Non-pigmented ciliary epithelial cell (primary cell): ENCODE data around the gene SURF2.

Experiments
- DNase-seq: peaks from one replicate; pipeline ENCODE4 v3.0.0-alpha.2; 2010; ENCODE audit warnings: low read depth

Gene SURF2

GRCh38 chr9:133335924-133336811 lies 20.2 kb upstream of the SURF2 start, which contains the start of gene SURF6:
Gene SURF6, minus strand, starts transcription at chr9:133336188. Its CDS starts 56 bp downstream, at chr9:133336132.
- peak; percentile 46 for DNase-seq

GRCh38 chr9:133339641-133340040 lies 16.7 kb upstream of the SURF2 start:
- no peak for DNase-seq

DNA sequence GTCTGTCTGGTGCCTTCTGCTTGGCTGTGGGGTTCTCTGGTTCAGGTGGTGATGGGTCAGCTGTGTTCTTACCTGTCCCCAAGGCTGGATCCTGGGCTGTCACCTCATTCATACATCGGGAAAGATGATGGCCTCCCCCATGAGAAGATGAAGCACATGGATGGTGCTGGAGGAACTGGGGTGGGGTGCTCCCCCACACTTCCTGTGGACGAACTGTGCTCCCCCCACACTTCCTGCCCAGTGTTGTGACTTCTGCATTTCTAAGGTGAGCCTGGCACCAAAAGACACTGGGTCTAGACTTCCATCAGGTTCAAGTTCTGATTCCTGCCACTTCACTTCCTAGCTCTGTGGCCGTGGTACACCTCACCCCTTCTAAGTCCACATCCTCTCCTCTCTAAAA lies 16.1 kb upstream of the SURF2 start:
- no peak for DNase-seq

GRCh38 chr9:133340916-133341315 lies 15.4 kb upstream of the SURF2 start:
- DNase-seq, result no peak

DNA sequence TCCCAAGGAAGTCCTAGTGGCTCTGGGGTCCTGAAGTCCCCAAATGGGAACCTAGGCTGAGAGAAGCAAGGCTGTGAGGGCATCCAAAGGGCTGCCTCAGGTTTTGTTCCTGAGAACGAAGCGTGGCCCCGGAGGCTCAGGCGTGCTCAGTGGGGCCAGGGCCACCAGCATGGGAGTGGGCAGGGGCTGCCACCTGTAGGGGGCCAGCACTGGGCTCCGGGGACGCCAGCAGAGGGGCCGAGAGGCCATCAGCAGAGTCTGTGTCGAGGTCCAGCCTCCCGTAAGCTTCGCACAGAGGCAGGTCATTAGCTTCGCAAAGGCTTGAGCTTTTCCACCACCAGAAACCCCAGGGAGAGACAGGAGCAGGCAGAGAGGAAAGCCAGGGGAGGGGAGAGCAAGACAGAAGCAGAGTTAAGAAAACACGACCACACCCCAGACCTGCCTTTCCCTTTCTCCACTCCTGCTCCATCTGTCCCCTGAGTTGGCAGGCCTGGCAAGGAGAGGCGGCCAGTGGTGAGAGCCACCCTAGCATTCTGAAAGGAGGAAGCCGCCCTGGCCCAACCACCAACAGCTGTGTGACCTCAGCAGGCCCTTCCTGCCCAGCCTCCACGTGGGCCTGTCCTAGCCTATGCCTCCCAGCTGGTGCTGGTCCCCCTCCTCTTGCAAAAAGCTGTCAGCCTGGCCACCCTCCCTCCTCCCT lies 14.8 kb upstream of the SURF2 start:
- no peak for DNase-seq

DNA sequence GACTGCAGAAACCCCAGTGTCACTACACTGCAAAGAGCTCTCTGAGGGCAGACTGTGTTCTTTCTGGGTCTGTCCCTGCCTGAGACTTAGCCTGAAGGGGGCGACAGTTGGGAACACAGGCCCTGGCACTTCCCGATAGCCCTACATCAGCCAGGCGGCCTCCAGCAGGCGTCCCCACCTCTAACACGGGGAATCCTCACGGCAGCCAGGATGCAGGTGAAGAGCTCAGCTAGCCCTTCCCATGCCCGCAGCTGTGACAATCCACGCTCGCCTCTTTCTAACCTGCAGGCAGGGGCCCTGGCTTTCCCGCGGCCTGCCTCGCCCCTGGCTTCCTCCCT lies 14.3 kb upstream of the SURF2 start:
- DNase-seq, result no peak

GRCh38 chr9:133342570-133342969 lies 13.8 kb upstream of the SURF2 start:
- no peak for DNase-seq

GRCh38 chr9:133344071-133344470 lies 12.3 kb upstream of the SURF2 start:
- no peak for DNase-seq

- no peak for DNase-seq
Measured at GRCh38 chr9:133344979-133345378, 11.4 kb upstream of the SURF2 start.

DNA sequence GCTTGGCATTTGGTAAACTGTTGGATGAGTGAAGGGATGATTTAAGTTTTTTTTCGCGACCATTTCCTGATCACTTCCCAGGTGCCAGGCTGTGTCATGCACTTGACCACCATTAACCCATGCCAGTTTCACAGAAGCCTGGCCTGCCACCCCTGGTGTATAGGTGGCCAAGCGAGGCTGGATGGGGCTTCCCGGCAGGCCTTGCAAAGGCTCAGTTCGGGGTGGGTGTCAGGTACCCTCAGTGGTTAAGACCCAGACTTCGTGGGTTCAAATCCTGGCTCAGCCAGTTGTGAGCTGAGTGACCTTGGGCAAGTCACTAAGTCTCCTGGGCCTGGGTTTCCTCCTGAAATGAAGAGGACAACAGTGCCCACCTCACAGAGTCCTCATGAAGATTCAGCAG lies 10.8 kb upstream of the SURF2 start:
- no peak for DNase-seq

DNA sequence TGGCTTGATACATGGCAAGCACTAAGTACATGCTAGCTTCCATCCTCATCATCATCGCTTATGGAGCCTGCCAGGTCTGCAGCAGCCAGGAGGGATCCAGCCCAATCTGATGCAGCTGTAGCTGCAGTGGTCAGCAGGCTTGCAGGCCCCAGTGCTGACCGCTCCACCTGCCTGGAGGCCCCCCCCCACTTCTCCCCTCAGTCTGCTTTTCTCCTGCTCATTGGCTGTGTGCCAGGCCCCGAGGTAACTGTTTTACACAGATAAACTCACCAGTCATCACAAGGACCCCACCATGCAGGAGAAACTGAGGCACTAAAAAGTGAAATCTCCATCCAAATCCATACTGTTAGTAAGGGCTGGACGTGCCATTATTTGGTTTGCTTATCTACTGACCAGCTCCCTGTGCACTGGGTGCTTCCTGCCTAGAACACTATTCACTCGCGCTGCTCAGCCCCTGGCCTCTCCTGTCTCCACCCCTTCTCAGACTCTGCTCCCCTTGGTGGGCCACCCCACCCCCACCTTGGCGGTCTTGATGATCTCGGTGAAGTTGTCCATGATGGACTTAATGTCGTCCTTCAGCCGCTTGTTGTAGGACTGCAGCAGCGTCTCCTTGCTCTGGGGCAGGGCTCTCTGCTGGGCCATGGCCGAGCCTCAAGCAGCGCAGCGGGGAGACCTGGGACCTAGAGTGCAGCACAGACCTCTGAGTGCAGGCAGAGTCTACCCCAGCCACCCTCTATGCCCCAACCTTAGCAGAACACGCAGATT lies 10.1 kb upstream of the SURF2 start:
- no peak for DNase-seq

DNA sequence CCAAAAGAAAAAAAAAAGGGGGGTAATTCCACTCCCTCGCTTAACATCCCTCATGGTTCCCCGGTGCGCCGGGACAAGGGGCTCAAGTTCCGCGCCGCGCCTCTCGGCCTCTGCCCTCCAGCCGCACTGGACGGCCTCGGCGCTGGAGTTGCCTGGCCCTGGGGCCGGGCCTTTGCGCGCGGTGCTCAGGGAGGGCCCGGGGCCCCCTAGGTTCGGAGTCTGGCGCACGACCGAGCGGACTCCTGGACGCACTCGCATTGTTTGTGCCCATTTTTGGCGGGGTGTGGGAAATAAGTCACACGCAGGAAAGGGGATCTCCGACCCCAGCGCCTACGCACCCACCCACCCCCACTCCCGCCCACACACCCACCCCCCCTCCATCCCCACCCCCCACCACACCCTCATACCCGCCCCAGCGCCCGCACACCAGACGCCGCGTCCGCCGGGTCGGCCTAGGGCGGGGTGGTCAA lies 8.8 kb upstream of the SURF2 start:
- DNase-seq, result no peak

- peak; percentile 85 for DNase-seq
Measured at GRCh38 chr9:133347985-133348717, 8.2 kb upstream of the SURF2 start, which contains the start of the genes MED22 and RPL7A. Gene MED22, minus strand, starts transcription at chr9:133348131. Its CDS starts 1,469 bp downstream, at chr9:133346662. Gene RPL7A, plus strand, starts transcription at chr9:133348218. Its CDS starts 26 bp downstream, at chr9:133348244.

GRCh38 chr9:133348718-133349573 lies 7.4 kb upstream of the SURF2 start:
- no peak for DNase-seq

GRCh38 chr9:133349965-133350616 lies 6.3 kb upstream of the SURF2 start:
- no peak for DNase-seq

- no peak for DNase-seq
Measured at GRCh38 chr9:133351526-133351907, 4.8 kb upstream of the SURF2 start.

GRCh38 chr9:133351908-133352634 lies 4.3 kb upstream of the SURF2 start:
- no peak for DNase-seq

DNA sequence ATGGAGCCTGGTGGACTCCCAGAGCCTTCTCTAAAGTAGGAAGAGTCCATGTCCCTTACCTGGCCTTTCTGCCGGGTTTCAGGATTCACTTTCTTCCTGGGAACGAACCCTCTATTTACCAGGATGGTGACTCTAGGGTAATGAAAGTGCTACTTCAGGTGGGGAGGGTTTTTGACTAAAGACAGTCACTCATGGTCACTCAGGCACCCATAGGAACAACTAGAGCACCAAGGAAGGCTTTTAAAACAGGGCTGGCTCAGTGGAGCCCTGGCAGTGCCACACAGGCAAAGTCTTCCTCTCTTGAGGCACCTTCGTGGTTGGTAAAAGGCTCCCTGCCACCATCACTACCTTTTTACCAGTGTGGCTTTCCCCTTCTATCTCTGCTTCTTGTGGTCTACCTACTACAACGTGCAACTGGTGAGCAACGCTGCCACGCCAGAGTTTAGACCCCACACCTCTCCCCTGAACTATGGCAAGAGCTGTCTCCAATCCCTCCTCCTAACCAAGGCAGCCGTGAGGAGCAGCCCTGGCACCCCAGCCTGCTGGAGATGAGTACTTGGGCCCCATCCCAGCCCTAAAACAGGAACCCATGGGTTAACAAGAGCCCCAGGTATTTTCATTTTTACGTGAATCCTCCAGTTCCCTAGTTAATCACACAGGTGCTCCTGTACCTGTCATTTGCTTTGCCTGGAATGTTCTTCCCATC lies 3.6 kb upstream of the SURF2 start:
- no peak for DNase-seq

- DNase-seq, result no peak
Measured at GRCh38 chr9:133353548-133353947, 2.8 kb upstream of the SURF2 start.
